22Rv1 (cell line): Measurements from ENCODE around the gene AOPEP.

Experiments
- H3K27ac ChIP-seq: fragments of 450-650 bp; 2 replicates; pipeline ENCODE4 v1.5.1; 2017
- CTCF ChIP-seq: fragments of 450-650 bp; IDR thresholded peaks from 2 replicates; pipeline ENCODE4 v1.5.1; 2017; ENCODE audit warnings: mild to moderate bottlenecking
- ZFX ChIP-seq: fragments of 450-650 bp; IDR thresholded peaks from 2 replicates; pipeline ENCODE4 v1.6.1; 2017; ENCODE audit warnings: antibody characterized with exemption, borderline replicate concordance

The AOPEP gene

DNA sequence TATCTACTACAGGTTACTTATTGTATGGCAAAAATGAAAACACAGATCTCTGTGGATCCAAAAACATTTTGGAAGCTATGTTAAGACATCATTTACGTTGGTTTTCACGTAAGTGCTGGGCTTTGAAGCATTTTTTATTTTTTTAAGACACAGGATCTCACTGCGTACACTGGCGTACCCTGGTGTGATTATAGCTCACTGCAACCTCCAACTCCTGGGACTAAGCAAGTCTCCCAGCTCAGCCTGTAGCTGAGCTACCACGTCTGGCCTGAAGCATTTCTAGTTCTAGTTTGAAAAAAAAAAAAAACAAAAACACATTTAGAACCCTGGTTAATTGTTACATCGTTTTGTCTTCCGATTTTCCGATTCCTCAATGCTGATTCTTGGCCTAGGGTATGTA is 131.3 kb downstream of the AOPEP start:
- TF ChIP-seq ZFX (no peak), CTCF (no peak)
- H3K27ac ChIP-seq = no peak overlapping the region

DNA sequence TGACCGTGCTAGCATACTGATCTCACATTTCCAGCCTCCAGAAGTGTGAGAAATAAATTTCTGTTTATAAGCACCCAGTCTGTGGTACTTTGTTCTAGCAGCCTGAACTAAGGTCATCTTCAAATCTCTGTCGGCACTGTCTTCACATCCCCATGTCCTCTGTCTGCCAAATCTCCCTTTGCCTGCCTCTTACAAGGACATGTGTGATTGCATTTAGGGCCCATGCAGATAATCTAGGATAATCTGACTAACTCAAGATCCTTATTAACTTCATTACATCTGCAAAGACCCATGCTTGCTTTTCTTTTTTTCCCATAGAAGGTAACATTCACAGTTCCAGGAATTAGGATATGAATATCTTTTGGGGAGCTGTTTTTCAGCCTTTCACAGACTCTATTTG is 132.7 kb downstream of the AOPEP start:
- TF ChIP-seq ZFX (no peak), CTCF (no peak)
- H3K27ac ChIP-seq = no peak overlapping the region

DNA sequence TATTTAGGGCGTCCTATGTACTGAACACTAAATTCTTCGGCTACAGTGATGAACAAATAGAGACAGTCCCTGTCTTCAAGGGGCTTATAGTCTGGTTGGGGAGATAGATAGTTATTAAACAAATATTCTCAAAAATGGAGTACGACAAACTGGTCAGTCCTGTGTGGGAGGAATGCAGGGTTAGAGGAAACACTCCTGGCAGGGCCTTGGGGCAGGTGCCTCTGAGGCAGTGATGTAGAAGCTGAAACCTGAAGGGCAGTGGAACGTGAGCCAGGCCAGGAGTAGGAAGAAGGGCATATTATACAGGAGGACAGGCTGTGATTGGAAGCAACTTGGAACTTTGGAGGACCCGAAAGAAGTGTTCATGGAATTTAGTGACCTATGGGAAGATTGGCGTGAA is 133.4 kb downstream of the AOPEP start:
- TF ChIP-seq ZFX = no peak
- no peak for TF ChIP-seq CTCF
- no peak overlapping the region for H3K27ac ChIP-seq

DNA sequence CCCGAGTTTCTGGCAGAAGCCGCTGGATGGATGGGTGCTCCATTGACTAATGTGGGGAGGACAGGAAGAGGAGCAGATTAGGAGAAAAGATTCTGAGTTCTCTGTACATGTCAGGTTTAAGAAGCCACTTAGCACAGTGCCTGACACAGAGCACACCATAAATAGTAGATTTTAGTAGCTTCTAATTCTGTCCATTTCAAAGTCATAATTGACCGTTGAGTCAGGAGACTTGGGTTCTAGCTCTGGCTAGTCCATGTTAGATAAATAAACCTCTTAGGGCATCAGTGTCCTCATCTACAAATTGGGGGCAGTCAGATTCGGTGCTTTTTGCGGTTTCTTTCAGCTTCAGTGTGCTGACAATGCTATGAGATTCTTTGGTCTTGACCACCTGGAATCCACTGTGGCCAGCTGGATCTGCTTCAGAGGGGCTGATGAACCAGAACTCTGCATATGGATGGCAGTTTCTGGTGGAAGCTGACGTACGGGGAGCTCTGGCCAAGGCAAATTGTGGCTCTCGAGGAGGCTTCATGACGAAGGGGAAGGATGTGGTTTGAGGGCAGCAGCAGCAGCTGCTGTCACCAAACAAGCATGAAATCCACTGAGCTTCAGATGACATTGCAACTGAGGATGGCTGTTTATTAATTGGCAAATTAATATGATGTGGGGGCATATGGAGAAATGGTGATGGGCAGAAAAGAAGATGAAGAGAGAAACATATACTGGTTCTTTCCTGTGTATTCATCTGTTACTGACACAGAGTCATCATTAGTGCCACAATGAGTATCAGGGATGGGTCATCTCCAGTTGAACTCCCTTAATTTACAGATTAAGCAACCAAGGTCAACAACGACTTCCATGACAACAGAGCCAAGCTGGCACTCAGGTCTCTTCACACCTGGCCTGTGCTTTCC is 134.4 kb downstream of the AOPEP start:
- no peak for TF ChIP-seq ZFX
- no peak for TF ChIP-seq CTCF
- H3K27ac ChIP-seq = no peak overlapping the region

- no peak for TF ChIP-seq CTCF
- TF ChIP-seq ZFX = no peak
- H3K27ac ChIP-seq = no peak overlapping the region
These were observed 135.2 kb downstream of the AOPEP start for GRCh38 chr9:94861589-94862272.

GRCh38 chr9:94864196-94864595 is 137.7 kb downstream of the AOPEP start:
- TF ChIP-seq CTCF (no peak), ZFX (no peak)
- H3K27ac ChIP-seq = no peak overlapping the region
